ENCODE data around the gene ITGBL1. TPM values are rescaled to one million over a fixed set of nuclear protein-coding genes. Genes with fewer than 3 reads are reported as not detected.

The ITGBL1 gene
- polyA plus RNA-seq, 3 donors, result not detected

DNA sequence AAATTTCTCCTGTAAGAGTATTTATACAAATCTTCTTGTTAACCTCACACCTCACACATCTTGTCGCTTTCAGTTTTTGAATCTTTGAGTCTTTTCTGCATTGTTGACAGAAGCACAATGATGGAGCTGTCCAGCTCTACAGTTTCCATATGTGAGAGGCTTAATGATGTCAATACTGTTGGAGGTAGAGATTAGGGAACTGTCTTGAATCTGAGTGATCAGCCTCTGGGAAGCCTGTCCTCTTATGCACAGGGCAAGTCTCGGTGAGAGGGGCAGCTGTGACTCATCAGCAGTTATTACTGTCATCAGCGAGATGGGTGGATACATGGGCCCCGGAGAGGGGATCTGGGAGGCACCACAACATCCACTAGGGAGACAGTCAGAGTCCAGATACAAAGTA, 4.6 kb upstream of the ITGBL1 start:
- no peak overlapping the region for H3K4me2 ChIP-seq (replicated peaks; ENCODE audit: extremely low read depth, low read length, poor library complexity, severe bottlenecking)
- intact Hi-C loops (cut with micrococcal nuclease), result no loop called here
- H4K20me1 ChIP-seq (ENCODE audit: insufficient read depth, low read length), result no peaks in the 10 kb centered on the region
- no peaks in the 10 kb centered on the region for H3K79me2 ChIP-seq (ENCODE audit: insufficient read depth, low read length)
- H3K4me1 ChIP-seq (ENCODE audit: control insufficient read depth in 1 of 2, insufficient read depth in 2 of 2, low read length in 2 of 2), result no peaks in the 10 kb centered on the region
- no peak overlapping the region for H3K4me3 ChIP-seq (replicated peaks in 1 of 3; ENCODE audit: low read depth in 2 of 3, low read length in 3 of 3)
- TF ChIP-seq, protein P1, sequence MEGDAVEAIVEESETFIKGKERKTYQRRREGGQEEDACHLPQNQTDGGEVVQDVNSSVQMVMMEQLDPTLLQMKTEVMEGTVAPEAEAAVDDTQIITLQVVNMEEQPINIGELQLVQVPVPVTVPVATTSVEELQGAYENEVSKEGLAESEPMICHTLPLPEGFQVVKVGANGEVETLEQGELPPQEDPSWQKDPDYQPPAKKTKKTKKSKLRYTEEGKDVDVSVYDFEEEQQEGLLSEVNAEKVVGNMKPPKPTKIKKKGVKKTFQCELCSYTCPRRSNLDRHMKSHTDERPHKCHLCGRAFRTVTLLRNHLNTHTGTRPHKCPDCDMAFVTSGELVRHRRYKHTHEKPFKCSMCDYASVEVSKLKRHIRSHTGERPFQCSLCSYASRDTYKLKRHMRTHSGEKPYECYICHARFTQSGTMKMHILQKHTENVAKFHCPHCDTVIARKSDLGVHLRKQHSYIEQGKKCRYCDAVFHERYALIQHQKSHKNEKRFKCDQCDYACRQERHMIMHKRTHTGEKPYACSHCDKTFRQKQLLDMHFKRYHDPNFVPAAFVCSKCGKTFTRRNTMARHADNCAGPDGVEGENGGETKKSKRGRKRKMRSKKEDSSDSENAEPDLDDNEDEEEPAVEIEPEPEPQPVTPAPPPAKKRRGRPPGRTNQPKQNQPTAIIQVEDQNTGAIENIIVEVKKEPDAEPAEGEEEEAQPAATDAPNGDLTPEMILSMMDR (IDR thresholded peaks at IDR 0.05), result no peak
- H3K27ac ChIP-seq (ENCODE audit: low read depth in 1 of 2, low read length in 2 of 2), result no peak overlapping the region
- 67% methylated on average over 1 of the region's 4 CpGs for WGBS (ENCODE audit: insufficient coverage)
- Mint-ChIP-seq H3K4me3 (no peak overlapping the region), H3K27ac (no peak overlapping the region), H3K27me3 (ENCODE audit: low read depth in 3 of 3) (peaks cover 3 to 4% (median 3%) of the 10 kb centered on the region in 3 donors), H3K9me3 (no peaks in the 10 kb centered on the region), H3K4me1 (no peaks in the 10 kb centered on the region), H3K36me3 (no peaks in the 10 kb centered on the region)
- no peak for DNase-seq
- H3K9me3 ChIP-seq (replicated peaks in 1 of 2; ENCODE audit: control insufficient read depth in 1 of 2, insufficient read depth in 1 of 2, low read length in 2 of 2), result no peaks in the 10 kb centered on the region
- peaks cover 0 to 1% of the 10 kb centered on the region in 2 donors for H3K27me3 ChIP-seq (ENCODE audit: control insufficient read depth in 2 of 2, insufficient read depth in 2 of 2, low read length in 2 of 2)
- H2AFZ ChIP-seq (ENCODE audit: insufficient read depth, low read depth, low read length, poor library complexity, severe bottlenecking), result no peak overlapping the region
- no peaks in the 10 kb centered on the region for H3K36me3 ChIP-seq (replicated peaks in 1 of 2; ENCODE audit: control insufficient read depth in 1 of 2, insufficient read depth in 2 of 2, low read length in 2 of 2)
- H3K9ac ChIP-seq (ENCODE audit: insufficient read depth, low read length, poor library complexity, severe bottlenecking), result no peak overlapping the region

DNA sequence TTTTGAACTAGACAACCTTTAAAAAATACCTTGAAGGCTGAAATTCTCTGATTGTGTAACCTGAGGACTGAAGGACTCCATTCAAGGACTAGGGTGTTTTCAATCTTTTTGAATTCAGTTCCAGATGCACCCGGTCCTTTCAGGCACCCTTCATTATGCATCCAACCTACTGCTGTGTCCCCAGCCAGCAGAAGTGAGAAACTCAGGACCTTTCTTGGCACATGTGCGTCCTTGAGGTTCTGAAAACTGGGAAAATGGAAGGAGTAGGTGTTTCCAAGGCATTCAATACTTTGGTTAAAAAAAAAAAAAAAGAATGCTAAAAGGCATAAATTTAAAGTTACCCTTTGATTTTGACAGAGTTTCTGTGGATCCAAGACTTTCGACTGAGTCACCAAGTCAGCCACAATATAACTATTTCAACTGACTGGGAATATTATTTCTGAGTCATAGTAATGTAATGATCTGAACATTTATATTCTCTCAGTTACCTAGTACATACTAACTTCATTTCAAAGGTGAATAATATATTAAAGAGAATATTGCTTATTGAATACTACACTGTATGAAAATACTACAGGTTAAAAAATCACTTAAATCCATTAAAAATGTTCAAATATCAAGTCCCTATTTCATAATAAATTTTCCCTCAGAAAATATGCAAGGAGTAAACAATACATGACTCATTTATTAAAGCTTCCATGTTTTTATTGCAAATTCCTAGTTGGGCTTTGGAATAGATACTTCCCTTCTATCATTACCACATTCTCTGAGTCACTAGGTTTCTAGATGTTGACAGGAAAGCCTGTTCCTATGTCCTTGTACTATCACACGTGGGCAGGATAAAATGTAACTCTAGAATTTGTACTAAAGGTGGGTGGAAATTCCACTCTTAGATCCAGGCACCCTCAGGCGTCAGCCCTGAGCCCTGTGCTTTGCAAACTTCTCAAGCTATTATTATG, 2.4 kb upstream of the ITGBL1 start:
- Histone ChIP-seq H2AFZ (ENCODE audit: insufficient read depth, low read depth, low read length, poor library complexity, severe bottlenecking) (no peak overlapping the region), H3K4me2 (replicated peaks; ENCODE audit: extremely low read depth, low read length, poor library complexity, severe bottlenecking) (no peak overlapping the region)
- no peak overlapping the region for H3K4me3 Mint-ChIP-seq

More for the DNA sequence above, 2.4 kb upstream of the ITGBL1 start:
- DNase-seq, result no peak
- Histone ChIP-seq H3K4me1 (ENCODE audit: control insufficient read depth in 1 of 2, insufficient read depth in 2 of 2, low read length in 2 of 2) (no peaks in the 10 kb centered on the region), H3K27ac (ENCODE audit: low read depth in 1 of 2, low read length in 2 of 2) (no peak overlapping the region), H3K9ac (ENCODE audit: insufficient read depth, low read length, poor library complexity, severe bottlenecking) (no peak overlapping the region), H3K9me3 (replicated peaks in 1 of 2; ENCODE audit: control insufficient read depth in 1 of 2, insufficient read depth in 1 of 2, low read length in 2 of 2) (no peaks in the 10 kb centered on the region), H3K4me3 (replicated peaks in 1 of 3; ENCODE audit: low read depth in 2 of 3, low read length in 3 of 3) (no peak overlapping the region), H3K79me2 (ENCODE audit: insufficient read depth, low read length) (no peaks in the 10 kb centered on the region), H3K36me3 (replicated peaks in 1 of 2; ENCODE audit: control insufficient read depth in 1 of 2, insufficient read depth in 2 of 2, low read length in 2 of 2) (no peaks in the 10 kb centered on the region), H4K20me1 (ENCODE audit: insufficient read depth, low read length) (no peaks in the 10 kb centered on the region), H3K27me3 (ENCODE audit: control insufficient read depth in 2 of 2, insufficient read depth in 2 of 2, low read length in 2 of 2) (peaks cover 5 to 15% of the 10 kb centered on the region in 2 donors)
- H3K4me1 Mint-ChIP-seq, result no peaks in the 10 kb centered on the region
- peaks cover 8 to 16% (median 14%) of the 10 kb centered on the region in 3 donors for H3K27me3 Mint-ChIP-seq (ENCODE audit: low read depth in 3 of 3)
- H3K9me3 Mint-ChIP-seq, result peaks cover 0 to 3% (median 0%) of the 10 kb centered on the region in 7 donors
- TF ChIP-seq, protein P1 (IDR thresholded peaks at IDR 0.05), result no peak
- H3K27ac Mint-ChIP-seq, result no peak overlapping the region
- no peaks in the 10 kb centered on the region for H3K36me3 Mint-ChIP-seq
- WGBS (ENCODE audit: insufficient coverage), result no CpG with 5 or more reads among the region's 5 CpGs
- intact Hi-C loops (cut with micrococcal nuclease), result no loop called here

All from CD14-positive monocyte (primary cell).